T follicular helper cell (primary cell): ENCODE results near the gene ANXA9.

Source experiments
- DNase-seq: peaks from one replicate; pipeline ENCODE4 v3.0.0-alpha.2; 2020; ENCODE audit warnings: low read depth
- total RNA-seq, 2 experiments: gene quantifications; one replicate each; lab custom pipeline; 2026; lab: John Stamatoyannopoulos, UW

ANXA9 gene, protein sequence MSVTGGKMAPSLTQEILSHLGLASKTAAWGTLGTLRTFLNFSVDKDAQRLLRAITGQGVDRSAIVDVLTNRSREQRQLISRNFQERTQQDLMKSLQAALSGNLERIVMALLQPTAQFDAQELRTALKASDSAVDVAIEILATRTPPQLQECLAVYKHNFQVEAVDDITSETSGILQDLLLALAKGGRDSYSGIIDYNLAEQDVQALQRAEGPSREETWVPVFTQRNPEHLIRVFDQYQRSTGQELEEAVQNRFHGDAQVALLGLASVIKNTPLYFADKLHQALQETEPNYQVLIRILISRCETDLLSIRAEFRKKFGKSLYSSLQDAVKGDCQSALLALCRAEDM
- 0 reads per million in 2 experiments for total RNA-seq

- no peak for DNase-seq
These were observed at the start of gene ANXA9 for GRCh38 chr1:150981805-150982712. Gene ANXA9, plus strand, starts transcription at chr1:150982292. Its CDS starts 814 bp downstream, at chr1:150983106.

DNA sequence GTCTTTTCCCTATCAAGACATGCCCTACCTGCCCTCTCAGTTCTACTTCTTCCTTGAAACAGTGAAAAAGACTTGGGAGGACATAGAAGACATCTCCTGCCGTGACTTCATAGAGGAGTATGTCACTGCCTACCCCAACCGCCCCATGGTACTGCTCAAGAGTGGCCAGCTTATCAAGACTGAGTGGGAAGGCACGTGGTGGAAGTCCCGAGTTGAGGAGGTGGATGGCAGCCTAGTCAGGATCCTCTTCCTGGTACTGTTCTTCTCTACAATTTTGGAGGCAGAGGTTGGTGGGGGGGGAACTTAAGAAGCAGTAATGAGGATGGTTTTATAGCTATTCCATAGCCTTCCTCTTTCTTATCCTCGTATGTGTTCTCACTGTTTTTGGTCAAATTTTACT is 37.2 kb upstream of the ANXA9 start:
- no peak for DNase-seq

- no peak for DNase-seq
These were observed 27.4 kb upstream of the ANXA9 start for GRCh38 chr1:150954708-150955107.

- DNase-seq, result no peak
These were observed 26.8 kb upstream of the ANXA9 start for GRCh38 chr1:150955280-150955679.

DNA sequence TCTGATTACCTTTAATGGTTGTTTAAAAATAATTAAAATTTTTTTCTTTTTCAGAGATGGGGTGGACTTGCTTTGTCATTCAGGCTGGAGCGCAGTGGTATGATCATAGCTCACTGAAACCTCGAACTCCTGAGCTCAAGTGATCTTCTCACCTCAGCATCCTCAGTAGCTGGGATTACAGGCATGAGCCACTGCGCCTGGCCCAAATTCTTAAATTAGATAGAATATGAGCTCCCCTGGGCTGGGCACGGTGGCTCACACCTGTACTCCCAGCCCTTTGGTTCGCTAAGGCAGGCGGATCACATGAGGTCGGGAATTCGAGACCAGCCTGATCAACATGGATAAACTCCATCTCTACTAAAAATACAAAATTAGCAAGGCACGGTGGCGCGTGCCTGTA is 24.4 kb upstream of the ANXA9 start:
- no peak for DNase-seq

DNA sequence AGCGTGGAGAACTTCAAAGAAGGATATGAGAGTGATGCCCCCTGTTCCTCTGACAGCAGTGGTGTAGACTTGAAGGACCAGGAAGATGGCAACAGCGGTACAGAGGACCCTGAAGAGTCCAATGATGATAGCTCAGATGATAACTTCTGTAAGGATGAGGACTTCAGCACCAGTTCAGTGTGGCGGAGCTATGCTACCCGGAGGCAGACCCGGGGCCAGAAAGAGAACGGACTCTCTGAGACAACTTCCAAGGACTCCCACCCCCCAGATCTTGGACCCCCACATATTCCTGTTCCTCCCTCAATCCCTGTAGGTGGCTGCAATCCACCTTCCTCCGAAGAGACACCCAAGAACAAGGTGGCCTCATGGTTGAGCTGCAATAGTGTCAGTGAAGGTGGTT is 21.4 kb upstream of the ANXA9 start:
- DNase-seq, result no peak

- DNase-seq, result no peak
These were observed 20.3 kb upstream of the ANXA9 start for GRCh38 chr1:150961756-150962155.

GRCh38 chr1:150963321-150964163 is 18.6 kb upstream of the ANXA9 start:
- no peak for DNase-seq

DNA sequence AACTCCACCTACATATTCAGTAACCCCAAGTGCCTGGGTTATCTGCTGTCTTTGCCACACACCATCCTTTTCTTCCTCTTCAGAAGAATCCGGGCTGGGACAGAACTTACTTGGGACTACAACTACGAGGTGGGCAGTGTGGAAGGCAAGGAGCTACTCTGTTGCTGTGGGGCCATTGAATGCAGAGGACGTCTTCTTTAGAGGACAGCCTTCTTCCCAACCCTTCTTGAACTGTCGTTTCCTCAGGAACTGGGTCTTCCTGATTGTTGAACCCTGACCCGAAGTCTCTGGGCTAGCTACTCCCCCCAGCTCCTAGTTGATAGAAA is 18.0 kb upstream of the ANXA9 start:
- DNase-seq, result no peak

GRCh38 chr1:150965605-150966004 is 16.5 kb upstream of the ANXA9 start:
- no peak for DNase-seq

DNA sequence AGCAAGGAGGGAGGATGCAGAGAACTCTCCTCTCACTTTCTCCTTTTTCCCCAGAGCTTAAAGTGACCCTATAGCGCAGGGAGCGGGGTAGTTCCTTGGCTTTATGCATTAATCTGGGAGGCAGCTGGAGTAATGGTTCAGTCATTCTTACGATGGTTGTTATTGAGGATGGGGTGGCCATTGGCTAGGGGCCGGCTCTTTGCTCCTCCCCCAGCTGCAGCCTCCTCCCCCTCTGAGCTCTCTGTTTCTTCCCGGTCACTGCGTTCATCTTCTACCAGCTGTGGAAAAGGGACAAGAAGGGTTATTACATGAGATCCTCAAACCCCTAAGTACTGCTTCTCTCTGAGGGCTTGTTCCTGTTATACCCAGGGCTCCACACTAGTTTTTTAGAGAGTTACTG is 16.1 kb upstream of the ANXA9 start:
- no peak for DNase-seq

GRCh38 chr1:150967936-150968335 is 14.2 kb upstream of the ANXA9 start:
- no peak for DNase-seq

DNA sequence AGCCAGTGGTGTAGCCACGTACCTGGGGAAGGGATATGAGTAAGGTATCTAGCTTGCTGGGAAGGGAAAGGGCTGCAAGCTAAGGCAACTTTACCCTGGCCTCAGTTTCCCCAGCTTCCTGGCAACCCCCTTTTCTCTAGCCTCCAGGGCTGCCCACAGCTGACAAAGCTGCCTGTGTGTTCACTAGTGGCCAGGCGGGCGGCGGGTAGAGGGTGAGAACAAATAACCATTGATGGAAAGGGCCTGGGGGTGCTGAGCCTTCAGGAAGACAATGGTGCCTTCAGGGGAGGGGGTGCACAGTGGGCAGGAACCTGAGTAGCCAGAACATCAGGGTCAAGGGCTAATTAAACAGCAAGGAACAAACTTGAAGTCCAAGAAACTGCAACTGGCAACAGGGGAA is 13.6 kb upstream of the ANXA9 start:
- no peak for DNase-seq

- no peak for DNase-seq
These were observed 12.5 kb upstream of the ANXA9 start for GRCh38 chr1:150969626-150970025.

DNA sequence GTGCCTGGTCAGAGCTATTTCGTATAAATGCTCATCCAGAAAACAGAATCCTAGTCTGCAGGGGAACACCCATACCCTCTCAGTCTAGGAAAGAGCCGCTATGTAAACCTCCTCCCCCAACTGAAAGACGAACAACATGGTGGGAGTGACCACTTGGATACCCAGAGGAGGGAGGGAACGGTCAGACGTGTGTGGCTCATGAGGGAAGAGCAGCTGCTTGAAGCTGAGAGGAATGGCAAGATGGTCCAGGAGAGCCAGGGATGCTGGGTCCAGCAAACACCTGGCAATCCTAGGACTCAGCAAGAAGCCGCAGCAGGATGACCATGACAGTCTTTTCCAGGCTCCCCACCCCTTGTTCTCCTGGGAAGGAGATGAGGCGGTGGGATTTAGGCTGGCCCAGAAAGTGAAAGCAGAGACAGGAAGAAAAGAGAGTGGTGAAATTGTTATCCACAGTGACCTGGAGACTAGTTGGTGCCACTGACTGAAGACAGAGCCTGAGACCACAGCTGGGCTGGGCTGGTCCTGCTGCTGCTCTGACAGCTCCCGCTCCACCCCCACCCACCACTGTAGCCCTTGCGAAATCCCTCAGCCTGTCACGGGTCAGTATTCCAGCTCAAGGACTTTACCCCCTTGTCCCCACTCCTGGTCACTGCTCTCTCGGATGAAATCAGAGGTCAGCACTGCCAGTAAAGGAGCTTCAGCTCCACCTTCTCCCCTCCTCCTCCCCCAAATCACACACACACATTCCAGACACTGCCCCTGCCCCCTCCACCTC is 11.1 kb upstream of the ANXA9 start:
- no peak for DNase-seq

- DNase-seq, result no peak
These were observed 10.3 kb upstream of the ANXA9 start for GRCh38 chr1:150971583-150972416.

DNA sequence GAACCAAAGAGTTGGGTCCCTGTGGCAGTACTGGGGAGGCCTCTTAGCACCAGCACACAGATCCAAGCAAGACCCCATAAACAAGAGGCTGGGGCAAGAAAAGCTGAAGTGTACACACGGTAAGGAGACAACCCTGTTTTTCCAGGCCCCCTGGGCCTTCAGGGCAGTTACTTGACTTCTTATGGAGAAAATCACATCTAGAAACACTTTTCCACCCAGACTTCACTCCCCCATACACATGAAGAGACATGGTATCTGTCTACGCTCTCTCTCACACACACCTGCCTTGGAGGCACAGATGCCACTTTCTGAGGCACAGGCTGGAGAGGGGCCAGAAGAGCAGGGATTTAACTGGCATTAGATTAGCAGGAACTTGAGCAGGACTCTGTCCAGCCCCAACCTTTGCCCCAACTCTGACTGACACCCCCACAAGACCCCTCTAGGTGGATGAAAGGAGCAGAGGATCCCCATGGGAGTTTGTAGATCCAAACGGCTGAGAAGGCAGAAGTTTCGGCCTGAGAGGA is 9.6 kb upstream of the ANXA9 start:
- DNase-seq, result no peak

DNA sequence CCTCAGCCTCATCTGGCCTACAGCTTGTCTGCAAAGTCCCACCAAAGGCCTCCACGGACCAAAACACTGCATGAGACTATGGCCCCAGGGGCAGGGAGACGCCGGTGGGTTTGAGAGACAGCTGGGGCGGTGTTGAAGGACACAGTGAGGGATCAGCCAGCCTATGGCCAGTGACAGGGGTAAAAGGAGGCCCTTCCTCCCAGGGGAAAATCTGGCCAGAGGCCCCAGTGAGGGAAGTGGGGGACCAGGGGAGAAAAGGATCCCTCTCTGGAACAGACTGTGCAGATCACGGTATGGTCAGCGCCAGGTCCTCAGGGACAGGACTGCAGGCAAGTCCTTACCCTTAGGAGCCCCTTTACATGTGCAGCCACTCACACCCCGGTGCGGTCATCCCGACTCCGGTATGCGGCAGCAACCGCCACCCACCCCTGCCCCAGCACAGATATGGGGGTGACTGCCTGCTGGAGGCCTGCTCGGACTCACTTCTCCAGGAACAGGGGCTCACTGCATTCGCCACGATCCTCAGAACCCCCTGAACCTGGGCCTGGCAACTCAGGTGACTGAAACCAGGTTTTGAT is 8.7 kb upstream of the ANXA9 start:
- no peak for DNase-seq

GRCh38 chr1:150973836-150974579 is 8.1 kb upstream of the ANXA9 start:
- peak; percentile 12 for DNase-seq
